ENCODE results near the gene SLC25A21.
"Not testable (repeated sequence)": the region's sequence is repeated elsewhere in the genome, so short reads cannot be mapped to it uniquely, and the experiment has no call there.

The SLC25A21 gene

GRCh38 chr14:36986407-36986806, 186.0 kb downstream of the SLC25A21 start:
- DNase-seq (ENCODE audit: low read depth), result no peak

GRCh38 chr14:36981832-36982529, 190.4 kb downstream of the SLC25A21 start:
- DNase-seq (ENCODE audit: low read depth), result no peak

- not testable (repeated sequence) for DNase-seq (ENCODE audit: low read depth)
These were observed 192.0 kb downstream of the SLC25A21 start for GRCh38 chr14:36980413-36980812.

GRCh38 chr14:36979863-36980262, 192.5 kb downstream of the SLC25A21 start:
- DNase-seq (ENCODE audit: low read depth), result no peak

GRCh38 chr14:36976571-36977023, 195.8 kb downstream of the SLC25A21 start:
- no peak for DNase-seq (ENCODE audit: low read depth)

- DNase-seq (ENCODE audit: low read depth), result no peak
These were observed 196.6 kb downstream of the SLC25A21 start for GRCh38 chr14:36975834-36976233.

- DNase-seq (ENCODE audit: low read depth), result no peak
These were observed 197.4 kb downstream of the SLC25A21 start for GRCh38 chr14:36974985-36975384.

- no peak for DNase-seq (ENCODE audit: low read depth)
These were observed 198.5 kb downstream of the SLC25A21 start for GRCh38 chr14:36973806-36974442.

GRCh38 chr14:36971263-36971855, 201.0 kb downstream of the SLC25A21 start:
- no peak for DNase-seq (ENCODE audit: low read depth)

- DNase-seq (ENCODE audit: low read depth), result no peak
These were observed 204.4 kb downstream of the SLC25A21 start for GRCh38 chr14:36967892-36968555.

GRCh38 chr14:36955967-36956366, 216.4 kb downstream of the SLC25A21 start:
- no peak for DNase-seq (ENCODE audit: low read depth)

GRCh38 chr14:36955376-36955775, 217.0 kb downstream of the SLC25A21 start:
- DNase-seq (ENCODE audit: low read depth), result no peak

GRCh38 chr14:36952689-36953088, 219.7 kb downstream of the SLC25A21 start:
- no peak for DNase-seq (ENCODE audit: low read depth)

GRCh38 chr14:36951380-36951911, 221.0 kb downstream of the SLC25A21 start:
- DNase-seq (ENCODE audit: low read depth), result no peak

GRCh38 chr14:36950812-36951211, 221.6 kb downstream of the SLC25A21 start:
- DNase-seq (ENCODE audit: low read depth), result no peak

- DNase-seq (ENCODE audit: low read depth), result no peak
These were observed 223.0 kb downstream of the SLC25A21 start for GRCh38 chr14:36949371-36949770.

- DNase-seq (ENCODE audit: low read depth), result no peak
These were observed 224.1 kb downstream of the SLC25A21 start for GRCh38 chr14:36948157-36948859.

GRCh38 chr14:36947362-36947761, 225.0 kb downstream of the SLC25A21 start:
- DNase-seq (ENCODE audit: low read depth), result no peak

GRCh38 chr14:36946872-36947271, 225.5 kb downstream of the SLC25A21 start:
- DNase-seq (ENCODE audit: low read depth), result no peak

- no peak for DNase-seq (ENCODE audit: low read depth)
These were observed 227.9 kb downstream of the SLC25A21 start for GRCh38 chr14:36944307-36945010.

Data from stimulated activated CD8-positive, alpha-beta memory T cell treated with anti-CD3 and anti-CD28 coated beads, Interleukin-12 subunit alpha, Interleukin-12 subunit beta, amount 100 ng/mL, for 1 hour (primary cell).